Mucosa of stomach (tissue), 1 donor: ENCODE measurements around the gene GCKR.
"Not testable (repeated sequence)": the region's sequence is repeated elsewhere in the genome, so short reads cannot be mapped to it uniquely, and the experiment has no call there.

Experiments
- H3K27me3 ChIP-seq: one replicate; pipeline ENCODE4 v1.7.0; 2013; ENCODE audit warnings: mild to moderate bottlenecking, low read length; ENCODE audit not compliant: control insufficient read depth, insufficient read depth
- H3K36me3 ChIP-seq: one replicate; pipeline ENCODE4 v1.7.0; 2013; ENCODE audit warnings: low read length; ENCODE audit not compliant: control insufficient read depth, insufficient read depth
- H3K4me1 ChIP-seq: one replicate; pipeline ENCODE4 v1.7.0; 2013; ENCODE audit warnings: mild to moderate bottlenecking, low read length; ENCODE audit not compliant: control insufficient read depth, insufficient read depth
- H3K4me3 ChIP-seq: one replicate; pipeline ENCODE4 v1.7.0; 2013; ENCODE audit warnings: low read length
- H3K9ac ChIP-seq: one replicate; pipeline ENCODE4 v1.7.0; 2013; ENCODE audit warnings: mild to moderate bottlenecking, low read length, moderate library complexity
- H3K9me3 ChIP-seq: one replicate; pipeline ENCODE4 v1.7.0; 2013; ENCODE audit warnings: mild to moderate bottlenecking, low read length, moderate library complexity; ENCODE audit not compliant: control insufficient read depth
- donor health status: Pancreatic carcinoma.

Gene GCKR

GRCh38 chr2:27552941-27553340, 56.3 kb downstream of the GCKR start:
- Histone ChIP-seq H3K27me3 (peaks cover 6% of the 10 kb centered on the region), H3K36me3 (no peaks in the 10 kb centered on the region), H3K9ac (no peak overlapping the region), H3K9me3 (no peaks in the 10 kb centered on the region), H3K4me3 (no peak overlapping the region), H3K4me1 (no peaks in the 10 kb centered on the region)

GRCh38 chr2:27554451-27554850, 57.8 kb downstream of the GCKR start:
- H3K9ac ChIP-seq, H3K36me3 ChIP-seq, H3K27me3 ChIP-seq, H3K4me3 ChIP-seq, H3K4me1 ChIP-seq, H3K9me3 ChIP-seq: not testable (repeated sequence)

- H3K4me3 ChIP-seq, result no peak overlapping the region
- H3K27me3 ChIP-seq, result no peaks in the 10 kb centered on the region
- H3K4me1 ChIP-seq, result no peaks in the 10 kb centered on the region
- H3K9ac ChIP-seq, result no peak overlapping the region
- no peaks in the 10 kb centered on the region for H3K9me3 ChIP-seq
- H3K36me3 ChIP-seq, result no peaks in the 10 kb centered on the region
Observed at GRCh38 chr2:27559228-27559627, 62.6 kb downstream of the GCKR start.

- Histone ChIP-seq H3K9me3 (no peaks in the 10 kb centered on the region), H3K27me3 (no peaks in the 10 kb centered on the region), H3K36me3 (no peaks in the 10 kb centered on the region), H3K4me1 (no peaks in the 10 kb centered on the region), H3K4me3 (no peak overlapping the region), H3K9ac (no peak overlapping the region)
Observed at GRCh38 chr2:27561060-27561459, 64.4 kb downstream of the GCKR start.

- Histone ChIP-seq H3K4me1 (no peaks in the 10 kb centered on the region), H3K9me3 (no peaks in the 10 kb centered on the region), H3K4me3 (no peak overlapping the region), H3K27me3 (peaks cover 4% of the 10 kb centered on the region), H3K36me3 (no peaks in the 10 kb centered on the region), H3K9ac (no peak overlapping the region)
Observed at GRCh38 chr2:27566628-27567027, 70.0 kb downstream of the GCKR start.

GRCh38 chr2:27569398-27569797, 72.8 kb downstream of the GCKR start:
- no peaks in the 10 kb centered on the region for H3K9me3 ChIP-seq
- H3K36me3 ChIP-seq, result no peaks in the 10 kb centered on the region
- H3K9ac ChIP-seq, result no peak overlapping the region
- H3K4me3 ChIP-seq, result no peak overlapping the region
- no peaks in the 10 kb centered on the region for H3K4me1 ChIP-seq
- H3K27me3 ChIP-seq, result peaks cover 4% of the 10 kb centered on the region

- no peaks in the 10 kb centered on the region for H3K4me1 ChIP-seq
- H3K9ac ChIP-seq, result no peak overlapping the region
- no peak overlapping the region for H3K4me3 ChIP-seq
- no peaks in the 10 kb centered on the region for H3K36me3 ChIP-seq
- no peaks in the 10 kb centered on the region for H3K9me3 ChIP-seq
- H3K27me3 ChIP-seq, result peaks cover 4% of the 10 kb centered on the region
Observed at GRCh38 chr2:27571197-27571596, 74.6 kb downstream of the GCKR start.

GRCh38 chr2:27571681-27572080, 75.0 kb downstream of the GCKR start:
- no peaks in the 10 kb centered on the region for H3K4me1 ChIP-seq
- H3K36me3 ChIP-seq, result no peaks in the 10 kb centered on the region
- no peak overlapping the region for H3K9ac ChIP-seq
- no peaks in the 10 kb centered on the region for H3K9me3 ChIP-seq
- no peak overlapping the region for H3K4me3 ChIP-seq
- peaks cover 4% of the 10 kb centered on the region for H3K27me3 ChIP-seq

GRCh38 chr2:27572439-27572838, 75.8 kb downstream of the GCKR start:
- no peaks in the 10 kb centered on the region for H3K4me1 ChIP-seq
- H3K27me3 ChIP-seq, result peaks cover 4% of the 10 kb centered on the region
- no peak overlapping the region for H3K4me3 ChIP-seq
- no peak overlapping the region for H3K9ac ChIP-seq
- no peaks in the 10 kb centered on the region for H3K36me3 ChIP-seq
- H3K9me3 ChIP-seq, result no peaks in the 10 kb centered on the region

- Histone ChIP-seq H3K27me3 (peaks cover 4% of the 10 kb centered on the region), H3K9ac (no peak overlapping the region), H3K4me3 (no peak overlapping the region), H3K36me3 (no peaks in the 10 kb centered on the region), H3K9me3 (no peaks in the 10 kb centered on the region), H3K4me1 (no peaks in the 10 kb centered on the region)
Observed at GRCh38 chr2:27572998-27573429, 76.4 kb downstream of the GCKR start.
